DMS79 treated with DMSO at 0.1 percent for 48 hours (cell line): Measurements from ENCODE around the gene AHSG.
A peak's percentile ranks its signal among the peaks of the same experiment; 100 is the strongest.
"Not testable (repeated sequence)": the region's sequence is repeated elsewhere in the genome, so short reads cannot be mapped to it uniquely, and the experiment has no call there.

Experiments
- DNase-seq: peaks from one replicate; lab custom pipeline; 2025; lab: John Stamatoyannopoulos, UW

Gene AHSG

DNA sequence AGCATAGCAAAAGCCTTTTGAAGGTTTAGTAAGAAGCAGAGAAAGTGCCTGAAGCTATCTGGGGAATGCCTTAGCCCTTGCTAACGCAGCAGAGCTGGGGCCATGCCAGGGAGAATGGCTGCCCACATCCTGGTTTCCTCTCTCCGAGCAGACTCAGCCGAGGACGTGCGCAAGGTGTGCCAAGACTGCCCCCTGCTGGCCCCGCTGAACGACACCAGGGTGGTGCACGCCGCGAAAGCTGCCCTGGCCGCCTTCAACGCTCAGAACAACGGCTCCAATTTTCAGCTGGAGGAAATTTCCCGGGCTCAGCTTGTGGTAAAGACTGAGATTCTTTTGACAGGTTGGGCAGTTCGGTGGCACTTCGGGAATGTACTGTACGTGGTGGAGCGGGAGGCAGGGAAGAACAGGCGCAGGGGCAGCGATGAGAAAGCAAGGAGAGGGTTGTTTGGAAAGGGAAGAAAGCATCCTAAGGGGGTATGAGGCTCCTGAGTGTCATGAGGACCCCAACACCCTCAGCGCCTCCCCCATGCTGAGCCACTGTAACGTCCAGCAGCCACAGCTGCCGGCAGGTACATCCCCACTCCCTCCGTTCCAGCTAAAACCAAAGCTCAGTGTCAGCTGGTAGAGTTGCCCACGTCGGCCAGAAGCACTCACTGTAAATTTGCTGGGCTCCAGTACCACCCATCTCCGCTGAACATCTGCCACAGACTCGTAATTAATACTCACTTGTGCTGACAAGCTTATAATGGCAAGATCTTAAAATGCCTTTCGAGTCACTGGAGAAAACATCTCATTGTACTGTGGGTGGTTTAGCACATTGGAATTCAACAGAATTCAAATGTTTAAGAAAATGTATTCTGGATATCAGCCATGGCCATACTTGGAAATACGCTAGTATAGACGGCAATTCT is 4.4 kb downstream of the AHSG start:
- DNase-seq: peak; percentile 87

DNA sequence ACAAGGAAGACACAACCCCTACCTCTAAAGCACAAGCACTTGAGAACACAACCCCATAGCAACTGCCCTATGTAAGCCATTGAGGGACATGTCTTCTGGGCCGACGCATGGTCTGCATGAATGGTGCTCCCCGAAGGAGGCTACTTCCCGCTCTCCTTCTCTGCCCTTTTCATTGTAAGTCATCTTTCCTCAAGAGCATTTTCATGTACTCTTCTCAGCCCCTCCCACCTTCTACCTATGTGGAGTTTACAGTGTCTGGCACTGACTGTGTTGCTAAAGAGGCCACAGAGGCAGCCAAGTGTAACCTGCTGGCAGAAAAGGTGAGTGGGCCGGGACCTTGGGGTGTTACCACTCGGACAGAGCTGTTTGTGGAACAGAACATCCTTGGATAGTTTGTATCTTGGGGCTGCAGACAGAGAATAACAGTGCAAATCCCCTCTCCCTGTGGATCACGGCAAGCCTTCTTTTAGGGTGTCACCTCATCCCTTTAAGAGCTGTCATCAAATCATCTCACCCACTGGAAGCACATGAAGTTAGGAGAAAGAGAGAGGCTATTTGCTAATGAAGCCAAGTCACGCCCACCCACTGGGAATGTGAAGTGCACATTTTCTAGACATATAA is 5.6 kb downstream of the AHSG start:
- DNase-seq: peak; percentile 66

DNA sequence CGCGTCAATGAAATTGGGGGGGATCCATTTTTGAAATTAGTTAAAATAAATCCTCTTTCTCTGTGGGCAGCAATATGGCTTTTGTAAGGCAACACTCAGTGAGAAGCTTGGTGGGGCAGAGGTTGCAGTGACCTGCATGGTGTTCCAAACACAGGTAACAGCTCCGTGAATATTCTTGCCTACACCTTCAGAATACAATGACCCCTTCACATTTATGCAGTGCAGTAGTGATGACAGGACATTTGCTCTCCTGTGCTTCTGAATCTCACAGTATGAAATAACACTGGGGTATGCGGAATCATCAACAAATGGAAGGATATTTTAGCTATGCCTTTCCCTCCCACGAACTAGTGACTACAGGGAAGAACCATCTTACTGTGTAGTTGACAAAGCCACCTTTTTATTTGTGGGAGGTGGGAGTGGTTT is 6.9 kb downstream of the AHSG start:
- no peak for DNase-seq

- no peak for DNase-seq
These were observed 7.6 kb downstream of the AHSG start for GRCh38 chr3:186620213-186621092.

DNA sequence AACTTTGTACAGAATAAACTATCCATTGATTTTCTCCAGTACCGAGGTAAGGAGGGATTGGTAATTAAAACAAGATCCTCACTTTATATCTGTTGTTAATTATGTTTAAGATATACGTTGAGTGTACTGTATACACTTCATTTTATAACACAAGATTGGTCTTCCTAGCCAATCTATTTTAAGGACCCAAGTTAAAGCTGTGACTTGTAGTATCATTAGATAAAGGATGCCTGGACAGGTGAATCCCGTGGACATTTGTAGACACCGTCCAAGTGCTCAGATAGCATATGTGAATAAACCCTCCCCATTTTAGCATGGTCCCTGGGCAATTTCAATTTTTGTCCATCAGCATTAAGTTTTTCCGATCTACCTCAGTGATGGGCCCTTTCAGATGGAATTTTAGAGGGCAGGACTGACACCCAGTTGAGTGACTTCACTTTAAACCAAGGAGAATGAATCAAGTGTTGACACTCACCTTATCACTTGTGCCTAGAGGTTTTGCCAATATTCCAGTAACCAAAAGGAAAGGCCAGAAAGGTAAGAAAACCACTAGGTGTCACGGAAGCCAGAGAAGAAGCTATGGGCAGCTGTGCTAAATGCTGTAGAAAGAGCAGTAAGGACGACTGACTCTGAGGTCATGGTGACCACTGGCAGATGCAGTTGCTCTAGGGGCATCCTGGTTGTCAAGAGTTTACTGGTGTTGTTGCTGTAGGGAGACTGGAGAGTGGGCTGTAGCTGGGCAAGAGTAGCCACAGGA is 9.2 kb downstream of the AHSG start:
- DNase-seq: no peak

DNA sequence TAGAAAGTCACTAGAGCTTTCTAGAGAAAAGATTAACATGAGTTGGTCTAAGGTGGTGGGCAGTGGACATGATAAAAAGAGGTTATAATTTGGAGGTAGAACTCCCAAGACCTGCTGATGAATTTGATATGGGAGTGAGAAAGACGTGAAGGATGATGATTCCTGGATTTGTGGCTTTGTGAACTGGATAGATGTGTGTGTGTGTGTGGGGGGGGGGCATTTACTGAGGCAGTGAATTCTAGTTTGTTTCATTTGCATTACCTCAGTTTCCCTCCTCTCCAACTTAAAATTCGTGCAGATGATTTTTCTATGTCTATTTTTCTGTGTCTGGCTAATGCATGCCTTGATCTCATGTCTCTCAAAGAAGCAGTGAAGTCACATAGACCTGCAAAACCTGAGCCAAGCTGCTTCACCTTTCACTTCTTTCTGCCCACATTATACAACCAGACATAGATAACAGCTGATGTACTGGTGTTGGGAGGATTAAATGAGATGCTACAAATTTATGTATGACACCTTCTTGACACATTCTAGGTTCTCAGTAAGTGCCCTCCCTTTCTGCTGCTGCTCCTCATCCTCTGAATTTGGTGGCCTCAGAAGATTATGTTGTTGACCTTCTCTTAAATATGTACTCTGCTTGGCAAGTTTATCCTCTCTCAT is 9.9 kb downstream of the AHSG start:
- no peak for DNase-seq

- DNase-seq: no peak
These were observed 11.7 kb downstream of the AHSG start for GRCh38 chr3:186624598-186624997.

- no peak for DNase-seq
These were observed 12.8 kb downstream of the AHSG start for GRCh38 chr3:186625600-186626042.

GRCh38 chr3:186626254-186626847 is 13.5 kb downstream of the AHSG start:
- DNase-seq: no peak

DNA sequence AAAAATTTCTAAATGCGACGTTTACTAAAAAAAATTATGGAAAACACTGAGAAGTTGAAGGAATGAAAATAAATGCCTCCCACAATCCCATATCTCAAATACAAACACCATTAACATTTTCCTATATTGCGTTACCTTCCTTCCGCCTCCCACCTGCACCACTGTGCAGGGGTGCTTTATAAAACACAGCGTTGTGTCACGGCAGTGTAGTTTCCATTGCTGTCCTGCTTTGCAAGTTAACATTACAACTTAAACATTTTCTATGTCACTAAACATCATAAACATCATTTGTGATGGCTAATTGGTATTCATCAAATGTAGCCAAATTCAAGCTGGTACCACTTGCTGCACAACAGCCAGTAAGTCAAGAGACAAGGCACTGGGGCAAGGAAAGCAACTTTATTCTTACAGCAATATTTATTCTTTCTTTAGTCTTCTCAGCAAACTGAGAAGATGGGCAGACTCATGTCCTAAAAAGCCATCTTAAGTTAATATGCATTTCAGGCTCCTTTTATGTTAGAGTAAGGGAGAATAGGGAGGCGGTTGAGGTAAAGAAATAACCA is 15.1 kb downstream of the AHSG start:
- DNase-seq: no peak

- no peak for DNase-seq
These were observed 15.9 kb downstream of the AHSG start for GRCh38 chr3:186628756-186629155.

DNA sequence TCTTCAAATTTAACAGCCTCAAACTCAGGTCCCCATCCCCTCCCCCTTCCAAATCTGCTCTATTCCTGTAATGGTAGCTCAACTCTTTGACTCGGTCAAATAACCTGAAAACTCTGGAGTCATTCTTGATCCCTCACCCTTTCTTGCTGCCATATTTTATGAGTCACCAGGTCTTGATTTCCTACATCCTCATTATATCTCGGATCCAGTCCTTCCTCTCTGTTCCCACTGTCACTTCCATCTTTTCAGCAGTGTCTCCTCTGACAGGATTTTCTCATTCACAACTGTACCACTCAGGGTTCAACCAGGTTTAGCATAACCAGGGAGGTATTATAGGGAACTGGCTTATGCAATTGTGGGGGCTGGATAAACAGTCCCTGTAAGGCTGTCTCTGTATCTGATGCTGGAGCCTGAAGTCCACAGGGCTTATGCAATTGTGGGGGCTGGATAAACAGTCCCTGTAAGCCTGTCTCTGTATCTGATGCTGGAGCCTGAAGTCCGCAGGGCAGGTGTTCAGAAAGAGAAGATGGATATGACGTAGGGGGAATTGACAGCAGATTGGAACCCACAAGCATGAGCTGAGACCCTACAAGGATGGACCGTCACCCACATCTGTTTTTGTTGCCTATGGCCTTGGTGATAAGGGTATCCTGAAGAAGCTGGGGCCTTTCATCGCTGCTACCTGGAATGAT is 18.2 kb downstream of the AHSG start:
- no peak for DNase-seq

GRCh38 chr3:186633481-186633880 is 20.6 kb downstream of the AHSG start:
- no peak for DNase-seq

GRCh38 chr3:186634207-186634606 is 21.3 kb downstream of the AHSG start:
- DNase-seq: not testable (repeated sequence)

DNA sequence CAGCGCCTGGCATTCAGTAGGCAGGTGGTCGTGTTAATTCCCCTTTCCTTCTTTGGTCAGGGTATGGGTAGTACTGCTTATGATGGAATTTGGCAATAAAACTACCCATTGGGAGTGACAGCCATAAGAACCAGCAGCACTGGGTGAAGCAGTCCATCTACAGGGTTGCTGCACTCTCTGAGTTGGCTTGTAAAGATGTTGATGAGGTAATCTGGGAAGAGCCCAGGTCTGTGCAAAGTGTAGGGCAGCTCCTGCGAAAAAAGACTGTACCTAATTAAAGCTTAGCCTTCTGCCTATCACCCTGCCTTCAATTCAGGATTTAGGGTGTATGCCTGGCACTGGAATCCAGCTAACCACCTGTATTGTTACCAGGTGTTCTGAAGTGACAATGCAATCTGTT is 22.7 kb downstream of the AHSG start:
- DNase-seq: no peak

- DNase-seq: no peak
These were observed 23.7 kb downstream of the AHSG start for GRCh38 chr3:186636536-186636935.

GRCh38 chr3:186637686-186638085 is 24.8 kb downstream of the AHSG start:
- DNase-seq: no peak

DNA sequence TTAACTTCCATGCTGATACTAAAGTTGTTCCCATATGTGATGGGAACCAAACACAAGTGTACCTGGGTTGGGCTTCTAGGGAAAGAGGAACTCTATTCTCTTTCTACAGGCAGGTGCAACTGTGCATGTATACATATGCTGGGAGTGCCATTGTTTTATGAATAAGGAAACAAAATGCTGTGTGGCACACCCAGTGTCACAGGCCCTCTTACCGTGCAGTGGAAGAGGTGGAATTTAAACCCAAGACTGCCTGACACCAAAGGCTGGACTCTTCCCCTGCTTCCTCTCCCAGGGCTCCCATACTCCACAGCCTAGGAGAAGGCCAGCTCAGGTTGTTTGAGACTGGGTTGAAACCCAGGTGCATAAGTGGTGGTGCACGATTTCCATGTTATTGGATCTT is 25.4 kb downstream of the AHSG start:
- no peak for DNase-seq

DNA sequence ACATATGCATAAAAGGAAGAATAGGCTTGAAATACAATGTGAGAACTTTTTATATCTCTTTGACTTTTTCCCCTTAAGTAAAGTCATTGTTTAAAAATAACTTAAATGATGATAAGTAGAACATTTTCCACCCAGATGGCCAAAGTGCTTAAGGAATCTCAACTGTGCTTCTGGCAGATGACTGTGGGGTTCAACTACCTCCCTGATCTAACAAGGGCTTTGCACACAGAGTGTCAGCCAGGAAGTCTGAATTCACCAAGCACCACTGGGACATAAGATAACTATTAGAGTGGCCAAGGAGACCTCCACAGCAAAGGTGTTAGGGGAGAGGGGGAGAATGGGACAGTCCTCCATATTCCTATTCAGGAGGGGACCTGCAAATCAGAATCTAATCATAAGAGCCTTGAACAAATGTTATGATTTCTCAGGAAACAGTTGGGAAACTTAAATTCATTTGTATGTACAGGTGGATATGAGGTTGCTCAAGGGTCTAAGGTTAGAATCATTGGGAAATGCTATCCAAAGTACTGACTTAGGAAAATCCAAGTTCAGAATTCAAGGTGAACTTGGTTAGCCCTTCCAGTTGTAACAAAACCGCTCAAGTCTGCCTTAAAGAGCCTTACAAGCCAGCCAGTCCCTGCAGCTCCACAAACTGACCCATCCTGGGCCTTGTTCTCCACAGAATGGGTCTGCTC is 27.1 kb downstream of the AHSG start, which contains the start of gene FETUB:
Gene FETUB, plus strand, starts transcription at position 622 of the 695 bp plus-strand sequence. Its CDS starts 62 bp downstream, at position 684.
- DNase-seq: no peak
